ENCODE results near the gene PRR3.

Gene PRR3

DNA sequence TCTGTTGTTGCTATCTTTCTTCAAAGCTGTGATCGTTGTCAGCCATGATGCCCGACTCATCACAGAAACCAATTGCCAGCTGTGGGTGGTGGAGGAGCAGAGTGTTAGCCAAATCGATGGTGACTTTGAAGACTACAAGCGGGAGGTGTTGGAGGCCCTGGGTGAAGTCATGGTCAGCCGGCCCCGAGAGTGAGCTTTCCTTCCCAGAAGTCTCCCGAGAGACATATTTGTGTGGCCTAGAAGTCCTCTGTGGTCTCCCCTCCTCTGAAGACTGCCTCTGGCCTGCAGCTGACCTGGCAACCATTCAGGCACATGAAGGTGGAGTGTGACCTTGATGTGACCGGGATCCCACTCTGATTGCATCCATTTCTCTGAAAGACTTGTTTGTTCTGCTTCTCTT is 33.4 kb downstream of the PRR3 start:
- TF ChIP-seq, protein P1, sequence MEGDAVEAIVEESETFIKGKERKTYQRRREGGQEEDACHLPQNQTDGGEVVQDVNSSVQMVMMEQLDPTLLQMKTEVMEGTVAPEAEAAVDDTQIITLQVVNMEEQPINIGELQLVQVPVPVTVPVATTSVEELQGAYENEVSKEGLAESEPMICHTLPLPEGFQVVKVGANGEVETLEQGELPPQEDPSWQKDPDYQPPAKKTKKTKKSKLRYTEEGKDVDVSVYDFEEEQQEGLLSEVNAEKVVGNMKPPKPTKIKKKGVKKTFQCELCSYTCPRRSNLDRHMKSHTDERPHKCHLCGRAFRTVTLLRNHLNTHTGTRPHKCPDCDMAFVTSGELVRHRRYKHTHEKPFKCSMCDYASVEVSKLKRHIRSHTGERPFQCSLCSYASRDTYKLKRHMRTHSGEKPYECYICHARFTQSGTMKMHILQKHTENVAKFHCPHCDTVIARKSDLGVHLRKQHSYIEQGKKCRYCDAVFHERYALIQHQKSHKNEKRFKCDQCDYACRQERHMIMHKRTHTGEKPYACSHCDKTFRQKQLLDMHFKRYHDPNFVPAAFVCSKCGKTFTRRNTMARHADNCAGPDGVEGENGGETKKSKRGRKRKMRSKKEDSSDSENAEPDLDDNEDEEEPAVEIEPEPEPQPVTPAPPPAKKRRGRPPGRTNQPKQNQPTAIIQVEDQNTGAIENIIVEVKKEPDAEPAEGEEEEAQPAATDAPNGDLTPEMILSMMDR (conservative IDR thresholded peaks at IDR 0.05), result no peak
- H3K27ac ChIP-seq, result peak overlapping the region; percentile 77

DNA sequence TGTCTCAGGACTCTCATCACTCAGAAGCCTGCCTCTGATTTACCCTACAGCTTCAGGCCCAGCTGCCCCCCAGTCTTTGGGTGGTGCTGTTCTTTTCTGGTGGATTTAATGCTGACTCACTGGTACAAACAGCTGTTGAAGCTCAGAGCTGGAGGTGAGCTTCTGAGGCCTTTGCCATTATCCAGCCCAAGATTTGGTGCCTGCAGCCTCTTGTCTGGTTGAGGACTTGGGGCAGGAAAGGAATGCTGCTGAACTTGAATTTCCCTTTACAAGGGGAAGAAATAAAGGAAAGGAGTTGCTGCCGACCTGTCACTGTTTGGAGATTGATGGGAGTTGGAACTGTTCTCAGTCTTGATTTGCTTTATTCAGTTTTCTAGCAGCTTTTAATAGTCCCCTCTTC is 33.9 kb downstream of the PRR3 start:
- peak overlapping the region; percentile 77 for H3K27ac ChIP-seq
- TF ChIP-seq, protein P1 (conservative IDR thresholded peaks at IDR 0.05), result no peak

GRCh38 chr6:30592287-30592686 is 35.2 kb downstream of the PRR3 start:
- peak overlapping the region; percentile 77 for H3K27ac ChIP-seq
- TF ChIP-seq, protein P1 (conservative IDR thresholded peaks at IDR 0.05), result no peak

GRCh38 chr6:30597315-30598144 is 40.4 kb downstream of the PRR3 start:
- 0 out of 2 replicates have a peak overlapping the region, but pooled peaks have one; percentile 16 for H3K27ac ChIP-seq
- TF ChIP-seq, protein P1 (conservative IDR thresholded peaks at IDR 0.05), result peak; percentile 78

GRCh38 chr6:30598912-30599624 is 42.0 kb downstream of the PRR3 start:
- TF ChIP-seq, protein P1 (conservative IDR thresholded peaks at IDR 0.05), result no peak
- H3K27ac ChIP-seq, result no peak overlapping the region

- H3K27ac ChIP-seq, result no peak overlapping the region
- TF ChIP-seq, protein P1 (conservative IDR thresholded peaks at IDR 0.05), result no peak
Measured at GRCh38 chr6:30599625-30600324, 42.7 kb downstream of the PRR3 start.

GRCh38 chr6:30600451-30600961 is 43.4 kb downstream of the PRR3 start:
- no peak overlapping the region for H3K27ac ChIP-seq
- TF ChIP-seq, protein P1 (conservative IDR thresholded peaks at IDR 0.05), result no peak

Data from VCaP (cell line).